Measurements from ENCODE around the gene RNF123. TPM values are rescaled to one million over a fixed set of nuclear protein-coding genes. Genes with fewer than 3 reads are reported as not detected.

Gene RNF123
- total RNA-seq, 1 experiment from 2014 or later, result 23.1 TPM

DNA sequence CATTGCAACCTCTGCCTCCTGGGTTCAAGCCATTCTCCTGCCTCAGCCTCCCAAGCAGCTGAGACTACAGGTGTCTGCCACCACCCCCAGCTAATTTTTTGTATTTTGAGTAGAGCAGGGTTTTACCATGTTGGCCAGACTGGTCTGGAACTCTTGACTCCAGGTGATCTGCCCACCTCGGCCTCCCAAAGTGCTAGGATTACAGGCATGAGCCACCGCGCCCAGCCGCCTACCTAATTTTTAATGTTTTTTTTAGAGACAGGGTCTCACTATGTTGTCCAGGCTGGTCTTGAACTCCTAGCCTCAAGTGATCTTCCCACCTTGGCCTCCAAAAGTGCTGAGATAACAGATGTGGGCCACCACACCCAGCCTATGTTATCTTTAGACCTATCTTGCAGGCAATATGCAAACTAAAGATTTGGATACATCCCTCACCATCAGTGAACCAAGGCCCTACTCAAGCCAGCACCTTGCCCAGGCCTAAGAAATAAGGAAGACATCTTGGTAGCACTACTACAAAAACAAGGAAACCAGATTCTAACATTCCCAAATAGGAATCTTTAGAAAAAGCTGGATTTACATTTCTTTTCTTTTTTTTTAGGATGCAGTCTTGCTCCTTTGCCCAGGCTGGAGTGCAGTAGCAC is 40.7 kb downstream of the RNF123 start:
- no peak for ATAC-seq
- TF ChIP-seq, protein P1, sequence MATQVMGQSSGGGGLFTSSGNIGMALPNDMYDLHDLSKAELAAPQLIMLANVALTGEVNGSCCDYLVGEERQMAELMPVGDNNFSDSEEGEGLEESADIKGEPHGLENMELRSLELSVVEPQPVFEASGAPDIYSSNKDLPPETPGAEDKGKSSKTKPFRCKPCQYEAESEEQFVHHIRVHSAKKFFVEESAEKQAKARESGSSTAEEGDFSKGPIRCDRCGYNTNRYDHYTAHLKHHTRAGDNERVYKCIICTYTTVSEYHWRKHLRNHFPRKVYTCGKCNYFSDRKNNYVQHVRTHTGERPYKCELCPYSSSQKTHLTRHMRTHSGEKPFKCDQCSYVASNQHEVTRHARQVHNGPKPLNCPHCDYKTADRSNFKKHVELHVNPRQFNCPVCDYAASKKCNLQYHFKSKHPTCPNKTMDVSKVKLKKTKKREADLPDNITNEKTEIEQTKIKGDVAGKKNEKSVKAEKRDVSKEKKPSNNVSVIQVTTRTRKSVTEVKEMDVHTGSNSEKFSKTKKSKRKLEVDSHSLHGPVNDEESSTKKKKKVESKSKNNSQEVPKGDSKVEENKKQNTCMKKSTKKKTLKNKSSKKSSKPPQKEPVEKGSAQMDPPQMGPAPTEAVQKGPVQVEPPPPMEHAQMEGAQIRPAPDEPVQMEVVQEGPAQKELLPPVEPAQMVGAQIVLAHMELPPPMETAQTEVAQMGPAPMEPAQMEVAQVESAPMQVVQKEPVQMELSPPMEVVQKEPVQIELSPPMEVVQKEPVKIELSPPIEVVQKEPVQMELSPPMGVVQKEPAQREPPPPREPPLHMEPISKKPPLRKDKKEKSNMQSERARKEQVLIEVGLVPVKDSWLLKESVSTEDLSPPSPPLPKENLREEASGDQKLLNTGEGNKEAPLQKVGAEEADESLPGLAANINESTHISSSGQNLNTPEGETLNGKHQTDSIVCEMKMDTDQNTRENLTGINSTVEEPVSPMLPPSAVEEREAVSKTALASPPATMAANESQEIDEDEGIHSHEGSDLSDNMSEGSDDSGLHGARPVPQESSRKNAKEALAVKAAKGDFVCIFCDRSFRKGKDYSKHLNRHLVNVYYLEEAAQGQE (IDR thresholded peaks at IDR 0.05; ENCODE audit: insufficient read depth in 1 of 2, low read depth in 2 of 2, low read length in 1 of 2), result no peak
- TF ChIP-seq SIN3A (IDR thresholded peaks at IDR 0.05; ENCODE audit: borderline replicate concordance, insufficient read depth, low read depth, low read length) (no peak), POLR2AphosphoS5 (IDR thresholded peaks at IDR 0.05; ENCODE audit: low read depth, low read length) (no peak), TCF7L2 (IDR thresholded peaks at IDR 0.05; ENCODE audit: low read depth, low read length) (no peak), CTCF (IDR thresholded peaks at IDR 0.05) (no peak)
- H3K27me3 ChIP-seq (ENCODE audit: control insufficient read depth, insufficient read depth, low read length), result no peaks in the 10 kb centered on the region
- no peak overlapping the region for H3K4me3 ChIP-seq (ENCODE audit: low read depth in 2 of 2, low read length in 2 of 2)
- in situ Hi-C loops (cut with HindIII; ENCODE audit: low pct_unique_long_range_greater_than_20kb, low sequenced_read_pairs) (no loop called here), intact Hi-C loops (cut with micrococcal nuclease; ENCODE audit: unreplicated experiment) (no loop called here)
- peaks cover 5% of the 10 kb centered on the region; the same call in 1 of the 2 replicates for H3K36me3 ChIP-seq (ENCODE audit: control insufficient read depth, insufficient read depth, low read length)
- POLR2A ChIA-PET, result no interaction called here
- CTCF ChIA-PET, result no interaction called here
- DNase-seq (ENCODE audit: low read depth, low spot score), result no peak
- H3K9me3 ChIP-seq (ENCODE audit: control insufficient read depth, insufficient read depth, low read depth, low read length), result no peaks in the 10 kb centered on the region
- BruUV-seq (replicated peaks), result no TSS peak
- H3K4me1 ChIP-seq (ENCODE audit: control insufficient read depth, insufficient read depth, low read length), result no peaks in the 10 kb centered on the region
- no peak overlapping the region for H3K27ac ChIP-seq (ENCODE audit: low read length)

- no peak for TF ChIP-seq SIN3A (IDR thresholded peaks at IDR 0.05; ENCODE audit: borderline replicate concordance, insufficient read depth, low read depth, low read length)
- TF ChIP-seq POLR2AphosphoS5 (IDR thresholded peaks at IDR 0.05; ENCODE audit: low read depth, low read length), result no peak
- no peak for TF ChIP-seq TCF7L2 (IDR thresholded peaks at IDR 0.05; ENCODE audit: low read depth, low read length)
- TF ChIP-seq, protein P1 (IDR thresholded peaks at IDR 0.05; ENCODE audit: insufficient read depth in 1 of 2, low read depth in 2 of 2, low read length in 1 of 2), result no peak
- TF ChIP-seq CTCF (IDR thresholded peaks at IDR 0.05), result no peak
- H3K36me3 ChIP-seq (ENCODE audit: control insufficient read depth, insufficient read depth, low read length), result peaks cover 5% of the 10 kb centered on the region; the same call in 1 of the 2 replicates
- BruUV-seq (replicated peaks), result no TSS peak
- no peak overlapping the region for H3K4me3 ChIP-seq (ENCODE audit: low read depth in 2 of 2, low read length in 2 of 2)
- no peak overlapping the region for H3K27ac ChIP-seq (ENCODE audit: low read length)
- no peaks in the 10 kb centered on the region for H3K9me3 ChIP-seq (ENCODE audit: control insufficient read depth, insufficient read depth, low read depth, low read length)
- no peaks in the 10 kb centered on the region for H3K27me3 ChIP-seq (ENCODE audit: control insufficient read depth, insufficient read depth, low read length)
- ATAC-seq (no peak), DNase-seq (ENCODE audit: low read depth, low spot score) (no peak)
- ChIA-PET POLR2A (no interaction called here), CTCF (no interaction called here)
- in situ Hi-C loops (cut with HindIII; ENCODE audit: low pct_unique_long_range_greater_than_20kb, low sequenced_read_pairs), result no loop called here
- no peaks in the 10 kb centered on the region for H3K4me1 ChIP-seq (ENCODE audit: control insufficient read depth, insufficient read depth, low read length)
- intact Hi-C loops (cut with micrococcal nuclease; ENCODE audit: unreplicated experiment), result no loop called here
Observed at GRCh38 chr3:49732597-49732996, 43.2 kb downstream of the RNF123 start.

Data from Panc1 (cell line).